NCI-H1417 treated with DMSO at 0.1 percent for 48 hours (cell line): ENCODE data around the gene PSEN2.
A peak's percentile ranks its signal among the peaks of the same experiment; 100 is the strongest.
"Not testable (repeated sequence)": the region's sequence is repeated elsewhere in the genome, so short reads cannot be mapped to it uniquely, and the experiment has no call there.

Source experiments
- DNase-seq: peaks from one replicate; lab custom pipeline; 2025; lab: John Stamatoyannopoulos, UW

Gene PSEN2

GRCh38 chr1:226870401-226871279 lies at the start of gene PSEN2:
Gene PSEN2 (plus strand): TSS chr1:226870616. CDS start chr1:226881908, 11,292 bp downstream.
- peak; percentile 12 for DNase-seq

DNA sequence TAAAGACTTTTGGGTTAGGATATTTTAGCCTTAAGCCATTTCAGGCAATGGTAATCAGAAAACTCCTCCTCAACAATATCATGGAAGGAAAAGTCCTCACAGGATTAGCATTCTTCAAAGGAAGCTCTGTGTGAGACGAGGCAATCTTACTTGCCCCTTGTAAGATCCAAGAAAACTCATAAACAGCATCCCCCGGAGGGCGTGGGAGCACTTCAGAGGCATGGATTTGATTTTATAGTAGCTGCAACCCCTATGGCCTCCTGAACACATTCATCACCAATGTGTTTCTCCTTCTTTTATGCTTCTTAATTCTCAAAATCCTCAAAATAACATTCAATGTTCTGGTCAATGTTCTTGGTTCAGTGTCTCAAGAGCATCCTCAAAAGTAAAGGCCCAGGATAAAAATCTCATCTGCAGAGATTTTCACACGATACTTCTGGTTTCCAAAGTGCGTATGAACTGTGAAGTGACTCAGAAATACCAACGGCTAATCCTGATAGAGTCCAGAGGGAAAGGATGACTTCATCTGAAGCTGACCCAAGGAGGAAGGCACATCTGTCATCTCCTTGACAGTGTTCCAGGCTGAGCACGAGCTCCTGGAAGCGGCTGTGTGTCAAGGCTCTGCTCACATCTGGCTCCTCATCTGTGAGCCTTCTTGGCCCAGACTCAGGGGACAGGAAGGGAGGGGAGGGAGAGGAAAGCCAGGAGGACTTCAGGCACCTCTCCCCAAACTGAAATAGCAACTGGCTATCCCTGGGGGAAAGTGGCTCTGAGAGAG lies 49.3 kb upstream of the PSEN2 start:
- no peak for DNase-seq

DNA sequence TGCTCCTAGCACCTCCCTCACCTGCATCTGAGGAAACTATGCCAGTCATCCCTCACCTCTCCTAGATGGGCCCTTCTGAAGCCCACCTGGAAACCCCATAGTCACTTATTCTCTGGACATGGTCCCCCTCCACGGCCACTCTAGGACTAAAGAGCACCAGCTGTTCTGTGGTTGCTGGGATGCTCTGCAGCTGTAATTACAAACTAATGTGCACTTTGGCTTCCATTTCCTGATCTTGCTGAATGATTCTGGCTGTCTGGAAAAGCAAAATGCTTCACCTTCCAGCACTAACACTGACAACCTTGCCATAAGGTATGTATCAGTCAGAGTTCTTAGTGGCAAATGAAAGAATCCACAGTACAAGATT lies 48.7 kb upstream of the PSEN2 start:
- DNase-seq: no peak

GRCh38 chr1:226823643-226824042 lies 46.8 kb upstream of the PSEN2 start:
- DNase-seq: no peak

- no peak for DNase-seq
Observed at GRCh38 chr1:226825037-226825745, 45.2 kb upstream of the PSEN2 start.

- no peak for DNase-seq
Observed at GRCh38 chr1:226825746-226826100, 44.7 kb upstream of the PSEN2 start.

DNA sequence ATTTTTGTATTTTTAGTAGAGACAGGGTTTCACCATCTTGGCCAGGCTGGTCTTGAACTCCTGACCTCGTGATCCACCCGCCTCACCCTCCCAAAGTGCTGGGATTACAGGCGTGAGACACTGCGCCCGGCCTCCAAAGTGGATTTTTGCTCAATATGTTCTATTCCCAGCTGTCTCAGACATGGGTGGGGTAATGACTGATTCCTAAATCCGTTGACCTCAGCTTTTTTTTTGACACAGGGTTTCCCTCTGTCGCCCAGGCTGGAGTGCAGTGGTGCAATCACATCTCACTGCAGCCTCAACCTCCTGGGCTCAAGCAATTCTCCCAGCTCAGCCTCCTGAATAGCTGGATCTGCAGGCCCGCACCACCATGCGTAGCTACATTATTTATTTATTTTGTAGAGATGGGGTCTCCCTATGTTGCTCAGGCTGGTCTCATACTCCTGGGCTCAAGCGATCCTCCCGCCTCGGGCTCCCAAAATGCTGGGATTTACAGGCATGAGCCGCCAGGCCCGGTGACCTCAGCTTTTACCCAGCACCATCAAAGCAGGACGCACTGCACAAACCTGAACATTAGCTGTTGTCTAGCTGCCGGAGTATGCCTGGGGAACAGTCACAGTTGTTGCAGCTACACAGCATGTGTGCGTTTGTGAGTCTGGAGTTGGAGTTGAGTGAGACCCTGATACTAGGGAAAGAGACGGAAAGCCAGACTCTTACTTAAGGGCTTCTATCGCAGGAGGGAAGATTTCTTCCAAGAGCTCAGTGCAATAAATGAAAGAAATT lies 43.7 kb upstream of the PSEN2 start:
- DNase-seq: no peak

DNA sequence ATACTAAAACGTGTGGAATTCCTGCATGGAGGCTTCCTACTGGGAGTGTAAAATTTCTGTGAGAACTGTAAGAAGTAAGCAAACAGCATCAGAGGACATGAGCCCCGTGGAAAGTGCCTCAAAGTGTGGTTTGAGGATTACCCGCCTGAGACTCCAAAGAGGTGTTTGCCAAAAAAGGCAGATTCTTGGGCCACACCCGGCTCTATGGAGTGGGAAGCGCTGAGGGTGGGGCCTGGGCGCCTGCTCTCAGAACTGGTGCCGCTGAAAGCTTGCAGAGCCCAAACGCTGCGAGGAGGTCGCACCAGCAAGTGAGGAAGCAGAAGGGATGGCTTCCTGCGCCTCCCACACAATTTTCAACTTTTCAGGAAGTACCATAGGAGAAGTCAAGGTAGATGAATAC lies 43.0 kb upstream of the PSEN2 start:
- no peak for DNase-seq

DNA sequence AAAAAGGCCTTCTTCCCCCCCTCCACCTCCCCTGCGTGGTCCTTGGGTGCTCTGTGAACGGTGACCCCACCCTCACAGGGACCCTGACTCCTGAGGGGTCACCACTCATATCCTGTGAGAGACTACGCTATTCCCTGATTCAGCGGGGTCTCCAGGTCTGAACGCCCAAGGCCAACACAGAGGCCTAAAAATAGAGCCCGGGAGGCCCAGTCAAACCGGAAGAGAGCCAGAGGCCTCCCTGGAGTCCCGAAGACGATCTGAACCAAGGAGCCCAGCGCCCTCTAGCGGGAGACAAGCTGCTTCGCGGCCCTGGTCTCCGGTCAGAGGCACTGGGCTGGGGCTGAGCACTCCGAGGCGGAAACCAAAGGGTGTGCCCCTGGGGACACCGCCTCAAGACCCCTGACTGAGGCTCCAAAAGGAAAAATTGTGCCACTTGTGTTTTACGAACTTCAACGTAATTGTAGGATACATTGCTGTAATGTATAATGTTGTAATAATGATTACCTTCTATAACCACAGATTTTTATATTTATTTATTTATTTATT lies 42.4 kb upstream of the PSEN2 start:
- DNase-seq: peak; percentile 38

DNA sequence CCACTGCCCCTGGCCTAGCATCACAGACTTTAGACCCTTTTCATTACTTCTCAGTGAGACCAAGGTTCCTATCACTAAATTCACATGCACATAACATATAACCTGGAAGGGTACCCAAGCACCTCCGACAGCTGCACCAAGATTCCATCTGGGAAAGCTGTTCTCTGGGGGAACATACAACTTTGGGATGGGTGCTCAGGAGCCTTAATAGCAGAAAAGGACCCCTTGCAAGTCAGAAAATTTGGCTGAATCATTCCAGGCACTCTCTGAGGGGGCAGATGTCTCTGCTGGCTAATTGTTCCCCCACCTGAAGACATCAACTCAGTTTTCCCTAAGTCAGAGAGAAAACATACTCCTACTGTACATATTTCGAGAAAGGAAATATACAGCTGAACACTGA lies 41.3 kb upstream of the PSEN2 start:
- DNase-seq: no peak

DNA sequence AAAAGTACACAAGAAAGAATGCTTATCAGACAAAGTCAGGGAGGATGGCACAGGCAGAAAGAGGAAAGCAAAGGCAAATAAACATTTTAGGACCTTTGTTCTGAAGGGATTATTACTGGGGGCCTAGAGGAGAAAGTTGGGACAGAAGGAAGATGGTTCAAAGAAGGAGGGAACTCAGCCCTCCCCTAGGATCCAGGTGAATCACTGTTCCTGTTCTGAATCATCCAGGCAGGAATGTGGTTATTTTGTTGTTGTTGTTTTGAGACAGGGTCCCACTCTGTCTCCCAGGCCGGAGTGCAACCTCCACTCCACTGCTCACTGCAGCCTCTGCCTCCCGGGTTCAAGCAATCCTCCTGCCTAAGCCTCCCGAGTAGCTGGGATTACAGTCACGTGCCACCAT lies 38.5 kb upstream of the PSEN2 start:
- no peak for DNase-seq

DNA sequence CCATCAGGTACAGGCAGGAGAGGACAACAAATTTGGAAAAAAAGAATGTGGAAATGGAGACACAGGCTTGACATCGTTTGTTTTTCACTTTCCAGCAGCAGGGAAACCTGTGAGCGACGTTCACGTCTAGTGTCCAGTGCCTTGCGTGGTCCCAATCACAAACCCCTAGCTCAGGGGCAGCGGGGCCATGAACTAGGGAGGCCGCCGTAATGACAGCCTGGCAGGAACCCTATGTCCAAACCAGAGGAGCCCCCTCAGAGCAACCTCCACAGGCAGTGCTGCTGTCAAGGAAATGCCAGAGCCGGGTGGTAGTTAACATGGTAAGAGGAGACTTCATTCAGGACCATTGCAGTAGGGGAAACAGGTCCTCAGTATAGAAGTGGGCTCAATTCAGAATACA lies 37.8 kb upstream of the PSEN2 start:
- no peak for DNase-seq

- DNase-seq: not testable (repeated sequence)
Observed at GRCh38 chr1:226834179-226834578, 36.2 kb upstream of the PSEN2 start.

GRCh38 chr1:226835396-226835795 lies 35.0 kb upstream of the PSEN2 start:
- not testable (repeated sequence) for DNase-seq

GRCh38 chr1:226837966-226838365 lies 32.5 kb upstream of the PSEN2 start:
- not testable (repeated sequence) for DNase-seq

GRCh38 chr1:226838456-226838855 lies 32.0 kb upstream of the PSEN2 start:
- DNase-seq: no peak

GRCh38 chr1:226845624-226846023 lies 24.8 kb upstream of the PSEN2 start:
- no peak for DNase-seq

DNA sequence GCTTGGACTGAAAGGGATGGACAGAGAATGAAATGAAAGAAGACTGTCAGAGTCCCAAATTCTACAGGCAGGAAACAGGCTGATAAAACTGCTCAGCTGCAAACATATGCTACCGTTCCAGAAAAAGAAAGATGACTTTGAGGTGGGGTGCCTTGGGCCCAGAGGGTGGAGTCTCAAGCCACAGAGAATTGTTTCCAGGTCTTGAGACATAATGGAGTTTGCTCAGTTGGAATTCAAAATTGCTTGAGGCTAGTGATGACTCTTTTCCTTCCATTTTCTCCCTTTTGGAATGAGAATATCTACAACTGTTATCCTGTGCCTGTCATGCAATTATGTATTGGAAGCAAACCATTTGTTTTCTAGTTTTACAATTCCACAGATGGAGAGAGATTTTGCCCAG lies 23.6 kb upstream of the PSEN2 start:
- DNase-seq: no peak

DNA sequence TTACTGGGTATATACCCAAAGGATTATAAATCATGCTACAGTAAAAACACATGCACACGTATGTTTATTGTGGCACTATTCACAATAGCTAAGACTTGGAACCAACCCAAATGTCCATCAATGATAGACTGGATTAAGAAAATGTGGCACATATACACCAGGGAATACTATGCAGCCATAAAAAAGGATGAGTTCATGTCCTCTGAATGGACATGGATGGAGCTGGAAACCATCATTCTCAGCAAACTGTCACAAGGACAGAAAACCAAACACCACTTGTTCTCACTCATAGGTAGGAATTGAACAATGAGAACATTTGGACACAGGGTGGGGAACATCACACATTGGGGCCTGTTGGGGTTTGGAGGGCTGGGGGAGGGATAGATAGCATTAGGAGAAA lies 15.9 kb upstream of the PSEN2 start:
- DNase-seq: not testable (repeated sequence)

DNA sequence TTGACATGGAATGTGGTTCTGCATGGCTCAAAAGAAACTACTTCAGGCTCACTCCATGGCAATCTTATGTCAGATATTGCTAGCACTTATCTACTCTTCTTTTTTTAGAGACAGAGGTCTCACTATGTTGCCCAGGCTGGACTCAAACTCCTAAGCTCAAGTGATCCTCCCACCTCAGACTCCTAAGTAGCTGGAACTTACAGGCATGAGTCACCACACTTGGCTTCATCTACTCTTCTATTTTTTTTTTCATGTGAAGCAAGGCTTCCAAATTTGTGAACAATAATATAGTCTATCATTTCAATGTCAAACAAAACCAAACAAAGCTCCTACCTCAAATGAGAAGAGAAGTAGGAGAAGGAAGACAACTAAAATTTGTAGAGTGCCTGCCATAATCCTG lies 7.5 kb upstream of the PSEN2 start:
- no peak for DNase-seq

DNA sequence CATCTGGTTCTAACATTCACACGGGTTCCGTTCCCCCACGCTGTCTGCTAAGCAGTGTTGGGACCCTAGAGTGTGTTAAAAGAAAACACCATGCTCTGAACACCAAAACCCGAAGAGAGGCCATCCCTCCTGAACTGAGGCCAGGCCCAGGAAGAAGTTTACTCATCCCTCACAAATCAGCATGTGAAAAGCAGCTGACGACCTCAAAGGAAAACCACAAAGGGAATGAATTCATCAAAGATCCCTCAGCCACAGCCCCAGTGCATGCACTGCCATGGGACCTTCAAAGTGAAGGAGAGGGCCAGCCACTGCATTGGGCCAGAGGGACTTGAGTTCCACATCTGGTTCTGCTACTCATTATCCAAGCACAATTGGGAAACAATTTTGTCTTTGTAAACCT lies 7.0 kb upstream of the PSEN2 start:
- no peak for DNase-seq

- no peak for DNase-seq
Observed at GRCh38 chr1:226864311-226864710, 6.1 kb upstream of the PSEN2 start.
